A549 treated with Hydrocortisone at 1 μM for 4 hours (cell line): ENCODE data around the gene POLR2J3. TPM values are rescaled to one million over a fixed set of nuclear protein-coding genes. Genes with fewer than 3 reads are reported as not detected.

Experiments used
- total RNA-seq: library from RNA; stranded (reverse); fragments of 200-300 nt; extraction: Qiagen RNA extraction; gene quantifications from 5 replicates; pipeline ENCODE4 v1.2.3, GENCODE V29; 2022

The POLR2J3 gene
- total RNA-seq = 13.5 to 53.6 TPM (median 32.9 TPM) in 5 replicates

GRCh38 chr7:102572261-102573239 is at the start of gene POLR2J3:
Gene POLR2J3, minus strand, starts transcription at chr7:102572583. Its CDS starts 62 bp downstream, at chr7:102572521.

GRCh38 chr7:102616507-102617125 is 44.2 kb upstream of the POLR2J3 start, which contains the start of gene RASA4:
Gene RASA4, minus strand, starts transcription at chr7:102616756. Its CDS starts 67 bp downstream, at chr7:102616689.

GRCh38 chr7:102550808-102551422 is 21.5 kb downstream of the POLR2J3 start, which contains the start of gene SPDYE2:
Gene SPDYE2, plus strand, starts transcription at chr7:102551226. Its CDS starts 2,030 bp downstream, at chr7:102553256.

GRCh38 chr7:102543596-102543995 is 28.8 kb downstream of the POLR2J3 start, which contains the start of gene UPK3BL2:
Gene UPK3BL2, minus strand, starts transcription at chr7:102543696. Its CDS starts 60 bp downstream, at chr7:102543636.

GRCh38 chr7:102517550-102518147 is 54.7 kb downstream of the POLR2J3 start, which contains the start of gene RASA4B:
Gene RASA4B, minus strand, starts transcription at chr7:102517777. Its CDS starts 67 bp downstream, at chr7:102517710.

Other genes with a start within 250 kb of the POLR2J3 start
- not detected in 5 replicates for gene SPDYE6, start 216.1 kb downstream of the POLR2J3 start, total RNA-seq
- 20.8 to 24.2 TPM (median 21.6 TPM) in 5 replicates for gene PRKRIP1, start 176.2 kb downstream of the POLR2J3 start, total RNA-seq
- 28.7 to 33.4 TPM (median 31.9 TPM) in 5 replicates for gene ORAI2, start 139.0 kb downstream of the POLR2J3 start, total RNA-seq
- gene ALKBH4, start 107.7 kb downstream of the POLR2J3 start, total RNA-seq = 10.4 to 11.9 TPM (median 10.6 TPM) in 5 replicates
- gene LRWD1, start 107.6 kb downstream of the POLR2J3 start, total RNA-seq = 26.3 to 29.9 TPM (median 29.2 TPM) in 5 replicates
- gene POLR2J, start 93.7 kb downstream of the POLR2J3 start, total RNA-seq = 96.4 to 110 TPM (median 107 TPM) in 5 replicates
- gene RASA4B, start 54.8 kb downstream of the POLR2J3 start, total RNA-seq = 1.2 to 2.1 TPM (median 1.6 TPM) in 5 replicates
- gene UPK3BL2, start 28.9 kb downstream of the POLR2J3 start, total RNA-seq = 1.3 to 3.2 TPM (median 2.4 TPM) in 5 replicates
- gene SPDYE2, start 21.4 kb downstream of the POLR2J3 start, total RNA-seq = 0.05 TPM in 1 of 5 replicates, not detected in the others
- 1.6 to 2.6 TPM (median 2.2 TPM) in 5 replicates for gene RASA4, start 44.2 kb upstream of the POLR2J3 start, total RNA-seq
- gene UPK3BL1, start 70.2 kb upstream of the POLR2J3 start, total RNA-seq = 10.5 to 16.8 TPM (median 13.0 TPM) in 5 replicates
- gene SPDYE2B, start 77.7 kb upstream of the POLR2J3 start, total RNA-seq = not detected in 5 replicates
- gene POLR2J2, start 99.1 kb upstream of the POLR2J3 start, total RNA-seq = 0.12 to 0.61 TPM (median 0.24 TPM) in 5 replicates
- gene FAM185A, start 176.4 kb upstream of the POLR2J3 start, total RNA-seq = 6.0 to 7.9 TPM (median 6.9 TPM) in 5 replicates